Gastroesophageal sphincter (tissue), 4 donors: ENCODE data around the gene CXCL1. TPM values are rescaled to one million over a fixed set of nuclear protein-coding genes. Genes with fewer than 3 reads are reported as not detected.

Experiments used
- ATAC-seq: fragments of 150-250 bp; one replicate; pipeline ENCODE4 v1.9.1; 2016; ENCODE audit warnings: mild to moderate bottlenecking, moderate library complexity
- H3K27ac ChIP-seq, 4 donors: fragments of 200-600 bp; sonication (generic) in 3 of 4; 1 replicate in 3 of 4; 2 replicates in 1 of 4; pipeline ENCODE4 v1.5.1; 2016 to 2019
- H3K27me3 ChIP-seq: fragments of 200-600 bp; sonication (generic); one replicate; pipeline ENCODE4 v1.5.1; 2019
- H3K36me3 ChIP-seq, 2 donors: fragments of 200-600 bp; sonication (generic); one replicate each; pipeline ENCODE4 v1.5.1; 2019; ENCODE audit warnings: control low read depth in 1 of 2
- H3K4me1 ChIP-seq, 3 donors: fragments of 200-600 bp; sonication (generic); 1 replicate in 2 of 3; 2 replicates in 1 of 3; pipeline ENCODE4 v1.5.1; 2016 to 2019; ENCODE audit warnings: control low read depth in 2 of 3
- H3K4me3 ChIP-seq, 2 donors: fragments of 200-600 bp; sonication (generic); one replicate each; pipeline ENCODE4 v1.5.1; 2019; ENCODE audit warnings: mild to moderate bottlenecking in 1 of 2, moderate library complexity in 1 of 2
- H3K9me3 ChIP-seq, 3 donors: fragments of 200-600 bp; sonication (generic); one replicate each; pipeline ENCODE4 v1.5.1; 2017 to 2019; ENCODE audit warnings: control low read depth in 2 of 3
- EP300 ChIP-seq: sonication (generic); formaldehyde crosslinking; IDR thresholded peaks from one replicate; pipeline ENCODE4 v1.6.1; 2017; ENCODE audit warnings: antibody characterized with exemption, mild to moderate bottlenecking
- POLR2A ChIP-seq, 2 donors: fragments of 450-650 bp; IDR thresholded peaks; one replicate each; pipeline ENCODE4 v1.6.1; 2017; ENCODE audit warnings: antibody characterized with exemption in 2 of 2, mild to moderate bottlenecking in 2 of 2, moderate library complexity in 1 of 2
- POLR2AphosphoS5 ChIP-seq: sonication (generic); formaldehyde crosslinking; IDR thresholded peaks from one replicate; pipeline ENCODE4 v1.6.1; 2017; ENCODE audit warnings: antibody characterized with exemption
- WGBS, 2 donors: methylation state at CpG; one replicate each; pipeline ENCODE4 v1.1.5; 2018; ENCODE audit warnings: low coverage in 1 of 2; 5-methylcytosine and 5-hydroxymethylcytosine counted together
- total RNA-seq, 4 donors: library from RNA; depleted of rRNA; stranded (reverse); fragments of >200 nt; gene quantifications; one replicate each; pipeline ENCODE4 v1.1.0, GENCODE V29; 2016
- TF ChIP-seq, protein P1 (sequence below), 4 experiments: fragments of 200-600 bp in 2 of 4; fragments of 450-650 bp in 2 of 4; sonication (generic) in 1 of 4; IDR thresholded peaks; one replicate each; pipeline ENCODE4 v1.5.1; 2017 to 2019; ENCODE audit warnings: antibody characterized with exemption in 4 of 4, mild to moderate bottlenecking in 2 of 4, moderate library complexity in 2 of 4

Gene CXCL1
- total RNA-seq, 4 donors from 2014 or later: 1.6 to 10.5 (median 3.1) TPM; not detected in 1

- ATAC-seq: no peak
- H3K36me3 ChIP-seq: no peaks in the 10 kb centered on the region
- no peak overlapping the region for H3K4me3 ChIP-seq
- H3K27ac ChIP-seq: no peak overlapping the region
- no peaks in the 10 kb centered on the region for H3K4me1 ChIP-seq
- no peak for TF ChIP-seq POLR2A (IDR thresholded peaks at IDR 0.05)
- TF ChIP-seq POLR2AphosphoS5: no peak
- TF ChIP-seq, protein P1, sequence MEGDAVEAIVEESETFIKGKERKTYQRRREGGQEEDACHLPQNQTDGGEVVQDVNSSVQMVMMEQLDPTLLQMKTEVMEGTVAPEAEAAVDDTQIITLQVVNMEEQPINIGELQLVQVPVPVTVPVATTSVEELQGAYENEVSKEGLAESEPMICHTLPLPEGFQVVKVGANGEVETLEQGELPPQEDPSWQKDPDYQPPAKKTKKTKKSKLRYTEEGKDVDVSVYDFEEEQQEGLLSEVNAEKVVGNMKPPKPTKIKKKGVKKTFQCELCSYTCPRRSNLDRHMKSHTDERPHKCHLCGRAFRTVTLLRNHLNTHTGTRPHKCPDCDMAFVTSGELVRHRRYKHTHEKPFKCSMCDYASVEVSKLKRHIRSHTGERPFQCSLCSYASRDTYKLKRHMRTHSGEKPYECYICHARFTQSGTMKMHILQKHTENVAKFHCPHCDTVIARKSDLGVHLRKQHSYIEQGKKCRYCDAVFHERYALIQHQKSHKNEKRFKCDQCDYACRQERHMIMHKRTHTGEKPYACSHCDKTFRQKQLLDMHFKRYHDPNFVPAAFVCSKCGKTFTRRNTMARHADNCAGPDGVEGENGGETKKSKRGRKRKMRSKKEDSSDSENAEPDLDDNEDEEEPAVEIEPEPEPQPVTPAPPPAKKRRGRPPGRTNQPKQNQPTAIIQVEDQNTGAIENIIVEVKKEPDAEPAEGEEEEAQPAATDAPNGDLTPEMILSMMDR (IDR thresholded peaks at IDR 0.05): no peak
- no peak for TF ChIP-seq EP300
- no peaks in the 10 kb centered on the region for H3K9me3 ChIP-seq
- H3K27me3 ChIP-seq: peaks cover 17% of the 10 kb centered on the region
Observed at GRCh38 chr4:73842696-73843095, 26.5 kb upstream of the CXCL1 start.

GRCh38 chr4:73843369-73843768, 25.8 kb upstream of the CXCL1 start:
- no peak overlapping the region for H3K27ac ChIP-seq
- H3K27me3 ChIP-seq: peaks cover 11% of the 10 kb centered on the region
- no peaks in the 10 kb centered on the region for H3K36me3 ChIP-seq
- TF ChIP-seq POLR2A (IDR thresholded peaks at IDR 0.05): no peak
- no peak for TF ChIP-seq POLR2AphosphoS5
- TF ChIP-seq EP300: no peak
- TF ChIP-seq, protein P1 (IDR thresholded peaks at IDR 0.05): no peak
- no peaks in the 10 kb centered on the region for H3K4me1 ChIP-seq
- no peak overlapping the region for H3K4me3 ChIP-seq
- no peak for ATAC-seq
- H3K9me3 ChIP-seq: no peaks in the 10 kb centered on the region

- Histone ChIP-seq H3K27me3 (peaks cover 3% of the 10 kb centered on the region), H3K4me3 (no peak overlapping the region), H3K9me3 (no peaks in the 10 kb centered on the region), H3K36me3 (no peaks in the 10 kb centered on the region), H3K27ac (no peak overlapping the region), H3K4me1 (no peaks in the 10 kb centered on the region)
- WGBS, 2 donors: 71 to 82% methylated on average over 3 of the region's 3 CpGs
- no peak for ATAC-seq
- TF ChIP-seq EP300 (no peak), POLR2AphosphoS5 (no peak), POLR2A (IDR thresholded peaks at IDR 0.05) (no peak)
- TF ChIP-seq, protein P1 (IDR thresholded peaks at IDR 0.05): no peak
Observed at GRCh38 chr4:73844345-73844744, 24.8 kb upstream of the CXCL1 start.

GRCh38 chr4:73844806-73845205, 24.4 kb upstream of the CXCL1 start:
- TF ChIP-seq POLR2A (IDR thresholded peaks at IDR 0.05) (no peak), POLR2AphosphoS5 (no peak), EP300 (no peak)
- TF ChIP-seq, protein P1 (IDR thresholded peaks at IDR 0.05): no peak
- H3K36me3 ChIP-seq: no peaks in the 10 kb centered on the region
- H3K9me3 ChIP-seq: no peaks in the 10 kb centered on the region
- no peak for ATAC-seq
- no peaks in the 10 kb centered on the region for H3K4me1 ChIP-seq
- no peak overlapping the region for H3K27ac ChIP-seq
- WGBS, 2 donors: 40 to 79% methylated on average over 2 of the region's 2 CpGs
- no peaks in the 10 kb centered on the region for H3K27me3 ChIP-seq
- H3K4me3 ChIP-seq: no peak overlapping the region

- 79 to 93% methylated on average over 2 of the region's 3 CpGs for WGBS, 2 donors
- TF ChIP-seq POLR2A (IDR thresholded peaks at IDR 0.05) (no peak), EP300 (no peak), POLR2AphosphoS5 (no peak)
- TF ChIP-seq, protein P1 (IDR thresholded peaks at IDR 0.05): no peak
- no peak for ATAC-seq
Observed at GRCh38 chr4:73847526-73848182, 21.5 kb upstream of the CXCL1 start.

More at GRCh38 chr4:73847526-73848182, 21.5 kb upstream of the CXCL1 start:
- no peaks in the 10 kb centered on the region for H3K36me3 ChIP-seq
- H3K27me3 ChIP-seq: no peaks in the 10 kb centered on the region
- H3K4me3 ChIP-seq: no peak overlapping the region
- no peak overlapping the region for H3K27ac ChIP-seq
- H3K9me3 ChIP-seq: no peaks in the 10 kb centered on the region
- H3K4me1 ChIP-seq: no peaks in the 10 kb centered on the region
